ENCODE results near the gene CD8B2.
"Not testable (repeated sequence)": the region's sequence is repeated elsewhere in the genome, so short reads cannot be mapped to it uniquely, and the experiment has no call there.

CD8B2 gene

DNA sequence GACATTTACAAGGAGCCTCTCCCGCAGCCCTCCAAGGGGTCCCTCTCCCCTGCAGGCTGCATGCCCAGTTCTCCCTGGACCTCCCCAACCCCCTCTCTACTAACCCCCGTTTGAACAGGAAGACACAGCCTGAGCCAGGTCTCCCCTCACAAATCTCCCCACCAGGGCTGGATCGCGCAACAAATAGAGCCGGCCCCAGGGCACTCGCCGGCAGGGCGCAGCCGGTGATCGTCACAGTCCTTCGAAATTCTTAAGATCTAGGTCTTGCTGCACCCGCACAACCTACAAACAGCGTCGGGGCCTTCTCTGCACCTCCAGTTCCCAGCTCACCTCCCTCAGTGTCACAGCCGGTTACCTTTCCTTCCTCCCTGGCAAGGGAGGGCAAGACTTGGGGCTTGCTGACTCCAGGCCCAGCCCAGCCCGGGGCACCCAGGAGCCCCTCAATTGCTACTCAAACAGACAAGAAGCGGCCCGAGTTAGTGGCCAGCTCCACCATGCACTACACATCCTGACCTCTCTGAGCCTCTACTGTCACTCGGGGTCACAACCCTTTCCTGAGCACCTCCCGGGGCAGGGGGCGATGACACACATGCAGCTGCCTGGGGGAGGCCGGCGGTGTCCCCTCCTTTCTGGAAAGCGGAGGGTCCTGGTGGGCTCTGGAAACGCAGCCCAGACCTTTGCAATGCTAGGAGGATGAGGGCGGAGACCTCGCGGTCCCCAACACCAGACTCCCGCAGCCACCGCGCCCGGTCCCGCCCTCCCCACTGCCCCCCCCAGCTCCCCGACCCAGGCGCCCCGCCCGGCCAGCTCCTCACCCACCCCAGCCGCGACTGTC is at the start of gene CD8B2:
TSS of gene CD8B2 (plus strand) at position 814 of the 835 bp plus-strand sequence. CDS start 63 bp downstream, outside the sequence.
- DNase-seq: not testable (repeated sequence)

DNA sequence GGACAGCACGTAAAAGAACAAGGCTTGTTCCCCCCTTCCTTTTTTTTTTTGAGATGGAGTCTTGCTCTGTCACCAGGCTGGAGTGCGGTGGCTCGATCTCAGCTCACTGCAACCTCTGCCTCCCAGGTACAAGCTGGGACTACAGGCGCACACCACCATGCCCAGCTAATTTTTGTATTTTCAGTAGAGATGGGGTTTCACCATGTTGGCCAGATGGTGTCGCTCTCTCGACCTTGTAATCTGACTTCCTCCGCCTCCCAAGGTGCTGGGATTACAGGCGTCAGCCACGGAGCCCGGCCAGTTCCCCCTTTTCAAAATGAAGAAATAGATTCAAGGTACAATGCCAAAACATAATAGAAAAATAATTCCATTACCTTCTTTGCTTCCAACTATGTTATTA is 25.3 kb upstream of the CD8B2 start:
- not testable (repeated sequence) for DNase-seq

GRCh38 chr2:106467516-106467915 is 19.6 kb upstream of the CD8B2 start:
- not testable (repeated sequence) for DNase-seq

DNA sequence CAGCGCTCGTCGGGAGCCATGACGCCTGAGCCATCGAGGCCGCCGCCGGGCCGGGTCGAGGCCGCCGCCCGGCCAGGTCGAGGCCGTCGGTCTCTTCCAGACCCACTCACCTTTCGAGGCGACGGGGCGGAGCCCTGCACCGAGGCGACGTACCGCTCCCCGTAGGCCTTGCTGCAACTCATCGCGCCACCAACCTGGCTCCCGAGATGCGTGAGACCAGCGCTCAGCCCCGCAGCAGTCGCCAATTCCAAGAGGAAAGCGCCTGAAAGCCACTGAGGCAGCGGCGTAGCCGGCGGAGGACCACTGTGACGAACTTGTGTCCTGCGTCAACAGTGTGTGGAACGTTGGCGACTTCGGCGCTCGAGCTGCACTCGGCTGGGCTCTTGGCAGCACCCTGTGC is 19.1 kb upstream of the CD8B2 start, which contains the start of gene RGPD3:
TSS of gene RGPD3 (minus strand) at position 307 of the 400 bp plus-strand sequence. CDS start at position 182, 125 bp downstream.
- not testable (repeated sequence) for DNase-seq

DNA sequence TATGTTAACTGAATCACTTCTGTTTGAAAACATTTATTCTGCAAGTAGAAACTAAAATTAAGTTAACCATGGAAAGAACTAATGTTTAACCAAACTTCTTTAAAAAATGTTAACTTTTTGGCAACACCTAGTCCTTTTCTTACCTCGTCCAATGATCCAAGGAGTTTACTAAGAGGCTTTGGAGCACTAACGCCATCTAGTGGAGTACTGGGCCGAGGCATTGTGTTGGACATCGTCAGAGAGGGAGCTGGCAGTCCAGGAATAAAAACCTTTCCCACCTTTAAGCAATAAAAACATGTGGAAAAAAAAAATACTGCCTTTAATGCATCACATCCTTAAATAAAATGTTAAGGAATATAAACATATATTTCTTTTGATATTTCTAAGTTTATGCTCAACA is 16.5 kb upstream of the CD8B2 start:
- DNase-seq: not testable (repeated sequence)

DNA sequence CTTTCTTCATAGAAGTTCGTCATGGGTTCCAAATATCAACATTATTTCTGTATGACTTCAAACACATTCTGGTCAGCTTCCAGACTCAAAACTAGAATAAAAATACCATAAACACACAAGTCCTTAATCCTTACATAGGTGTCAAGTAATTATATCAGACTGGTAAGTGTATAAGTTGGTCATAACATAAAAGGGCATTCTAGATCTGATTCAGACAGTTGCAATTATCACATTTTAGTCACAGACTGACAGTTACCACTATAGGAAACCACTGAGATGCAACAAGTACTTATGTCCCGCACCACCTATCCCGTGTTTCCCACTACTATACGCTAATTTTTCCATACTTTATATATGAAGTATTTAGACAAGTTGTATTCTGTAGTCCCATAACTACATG is 9.5 kb upstream of the CD8B2 start:
- not testable (repeated sequence) for DNase-seq

DNA sequence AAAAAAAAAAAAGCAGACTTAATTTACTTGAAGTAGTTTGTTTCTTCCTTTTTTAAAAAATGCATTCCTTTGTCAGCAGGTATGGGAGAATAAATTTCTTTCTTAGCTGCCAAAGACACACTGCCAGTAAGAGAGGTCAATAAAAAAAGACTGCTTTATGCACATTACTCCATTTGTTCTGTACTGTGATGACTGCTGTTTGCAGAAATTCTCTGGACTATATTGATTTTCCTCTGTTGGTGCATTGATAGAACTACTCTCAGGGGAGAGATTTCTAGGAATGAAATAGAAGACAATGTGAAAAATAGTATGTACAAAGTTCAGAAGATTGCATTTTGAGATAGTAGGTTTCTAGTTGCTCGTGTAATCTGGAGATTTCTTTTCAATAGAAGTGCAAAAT is 7.6 kb upstream of the CD8B2 start:
- not testable (repeated sequence) for DNase-seq

DNA sequence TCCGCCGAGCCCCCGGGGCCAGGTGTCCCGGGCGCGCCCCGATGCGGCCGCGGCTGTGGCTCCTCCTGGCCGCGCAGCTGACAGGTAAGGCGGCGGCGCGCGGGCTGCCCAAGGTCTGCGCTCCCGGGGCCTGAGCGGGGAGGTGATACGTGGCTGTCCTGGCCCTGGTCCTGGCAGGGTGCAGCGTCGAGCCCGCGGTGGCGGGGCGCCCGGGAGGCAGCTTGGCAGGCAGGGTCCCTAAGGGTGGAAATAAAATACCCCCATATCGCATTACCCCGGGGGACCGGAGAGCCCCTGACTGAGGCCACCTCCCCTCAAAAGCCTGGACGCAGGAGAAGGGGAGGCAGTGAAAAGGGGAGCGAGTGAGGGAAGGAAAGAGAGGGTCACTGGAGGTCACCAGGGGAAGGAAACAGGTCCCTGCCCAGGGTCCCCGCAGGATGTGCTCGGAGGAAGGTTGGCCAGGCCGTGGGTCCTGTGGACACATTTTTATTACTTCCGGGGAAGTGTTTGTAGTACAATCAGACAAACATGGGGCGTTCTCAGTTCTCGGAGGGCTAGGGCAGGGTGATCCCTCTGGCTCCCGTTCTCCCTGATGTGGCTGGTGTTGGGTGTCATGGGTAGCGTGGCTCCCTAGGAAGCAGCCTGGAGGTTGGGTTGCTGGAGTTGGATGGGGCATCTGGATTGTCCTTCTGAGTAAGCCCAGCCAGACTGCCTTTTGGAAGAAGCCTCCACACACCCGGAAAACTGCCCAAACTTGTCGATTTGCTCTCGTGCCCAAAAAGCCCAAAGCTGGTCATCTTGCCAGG is 425 bp downstream of the CD8B2 start:
- not testable (repeated sequence) for DNase-seq

DNA sequence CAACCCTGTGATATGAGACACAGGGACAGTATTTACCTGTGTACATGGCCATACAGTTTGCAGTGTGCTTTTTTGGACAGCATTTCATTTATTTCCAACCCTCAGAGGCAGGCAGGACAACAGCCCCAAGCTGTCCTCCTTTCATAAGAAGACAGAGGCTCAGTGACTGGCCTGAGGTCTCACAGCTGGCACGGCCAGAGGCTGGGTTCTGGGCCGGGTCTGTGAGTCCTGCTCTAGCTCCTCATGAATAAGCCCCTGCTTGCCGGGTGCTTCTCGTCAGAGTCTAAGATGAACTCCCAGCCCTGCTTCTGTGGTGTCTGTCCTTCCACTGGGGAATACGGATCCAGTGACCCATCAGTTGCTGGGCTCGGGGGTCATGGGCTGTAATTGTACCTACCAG is 2.5 kb downstream of the CD8B2 start:
- not testable (repeated sequence) for DNase-seq

- not testable (repeated sequence) for DNase-seq
Observed at GRCh38 chr2:106492399-106492798, 5.2 kb downstream of the CD8B2 start.

DNA sequence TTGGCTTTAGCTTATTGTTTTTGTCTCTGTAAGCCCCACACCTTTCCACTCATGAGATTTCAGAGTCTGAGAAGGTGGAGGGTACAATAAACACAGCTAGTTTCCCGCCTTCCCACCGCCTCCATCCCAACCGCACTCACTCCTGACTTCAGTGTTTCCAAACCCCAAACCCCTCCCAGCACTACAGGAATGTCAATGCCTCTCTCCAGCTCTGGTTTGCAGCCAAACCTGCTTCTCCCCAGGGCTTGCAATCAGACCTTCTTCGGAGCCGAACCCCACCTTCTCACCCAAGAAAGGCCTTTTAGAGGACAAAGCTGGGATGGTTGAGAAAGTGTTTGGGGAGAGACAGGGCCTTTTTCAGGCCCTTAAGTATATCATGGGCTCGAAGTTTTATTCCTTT is 5.7 kb downstream of the CD8B2 start:
- not testable (repeated sequence) for DNase-seq

- DNase-seq: not testable (repeated sequence)
Observed at GRCh38 chr2:106498549-106498948, 11.4 kb downstream of the CD8B2 start.

- DNase-seq: not testable (repeated sequence)
Observed at GRCh38 chr2:106500350-106500749, 13.2 kb downstream of the CD8B2 start.

GRCh38 chr2:106502351-106502750 is 15.2 kb downstream of the CD8B2 start:
- not testable (repeated sequence) for DNase-seq

GRCh38 chr2:106504192-106504591 is 17.0 kb downstream of the CD8B2 start:
- not testable (repeated sequence) for DNase-seq

GRCh38 chr2:106504787-106505186 is 17.6 kb downstream of the CD8B2 start:
- DNase-seq: not testable (repeated sequence)

DNA sequence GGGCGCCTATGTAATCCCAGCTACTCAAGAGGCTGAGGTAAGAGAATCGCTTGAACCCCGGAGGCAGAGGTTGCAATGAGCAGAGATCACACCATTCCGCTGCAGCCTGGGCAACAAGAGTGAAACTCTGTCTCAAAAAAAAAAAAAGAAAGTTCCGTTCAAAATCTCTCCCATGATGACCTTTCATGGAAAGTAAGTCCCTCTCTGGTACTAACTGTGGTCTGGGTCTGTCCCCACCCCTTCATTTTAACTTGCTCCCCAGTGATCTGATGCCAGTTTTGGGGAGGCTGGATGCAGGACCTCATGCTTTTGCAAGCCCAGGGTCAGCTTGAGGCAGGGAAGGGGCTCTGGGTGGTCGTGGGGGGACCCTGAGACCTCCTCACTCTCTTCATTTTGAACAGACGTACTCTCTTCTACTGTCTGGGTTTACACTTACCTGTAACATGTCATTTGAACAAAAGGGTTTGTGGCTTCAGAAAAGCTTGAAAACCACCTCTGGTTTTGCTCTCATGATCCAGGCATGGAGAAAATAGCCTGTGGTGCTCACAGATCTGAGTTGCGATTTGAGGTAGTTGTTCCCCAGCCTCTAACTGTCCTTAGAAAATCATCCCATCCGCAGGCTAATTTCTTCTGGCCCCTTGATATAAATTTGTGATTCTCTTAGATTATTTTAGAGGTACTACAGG is 19.0 kb downstream of the CD8B2 start:
- DNase-seq: not testable (repeated sequence)

DNA sequence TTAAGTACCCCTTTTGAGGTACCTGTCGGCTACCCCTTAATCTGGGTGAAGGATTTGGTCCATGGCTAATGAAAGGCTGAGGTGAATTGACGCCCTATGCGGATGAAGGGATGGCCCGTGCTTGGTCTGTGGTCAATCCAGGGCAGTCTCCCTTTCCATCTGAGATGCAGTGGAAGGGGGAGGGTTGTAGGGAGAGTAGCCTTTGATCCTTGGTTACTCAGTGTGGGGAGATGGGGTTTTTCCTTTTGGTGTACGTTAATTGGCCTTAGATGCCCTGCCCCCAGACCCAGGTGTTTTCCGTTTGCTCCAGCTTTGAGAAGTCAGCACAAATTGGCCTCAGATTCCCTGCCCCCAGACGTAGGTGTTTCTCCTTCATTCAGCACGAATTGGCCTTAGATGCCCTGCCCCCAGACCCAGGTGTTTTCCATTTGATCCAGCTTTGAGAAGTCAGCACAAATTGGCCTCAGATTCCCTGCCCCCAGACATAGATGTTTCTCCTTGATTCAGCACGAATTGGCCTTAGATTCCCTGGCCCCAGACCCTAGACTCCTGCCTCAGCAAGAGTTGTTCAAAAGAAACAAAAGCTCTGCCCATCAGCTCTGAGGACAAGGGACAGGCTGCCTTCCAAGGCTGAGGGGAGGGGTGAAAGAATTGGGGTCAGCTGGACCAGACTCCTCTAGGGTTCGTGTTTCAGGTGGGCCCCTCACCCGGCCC is 21.7 kb downstream of the CD8B2 start:
- DNase-seq: not testable (repeated sequence)

- DNase-seq: not testable (repeated sequence)
Observed at GRCh38 chr2:106509374-106509770, 22.2 kb downstream of the CD8B2 start.

DNA sequence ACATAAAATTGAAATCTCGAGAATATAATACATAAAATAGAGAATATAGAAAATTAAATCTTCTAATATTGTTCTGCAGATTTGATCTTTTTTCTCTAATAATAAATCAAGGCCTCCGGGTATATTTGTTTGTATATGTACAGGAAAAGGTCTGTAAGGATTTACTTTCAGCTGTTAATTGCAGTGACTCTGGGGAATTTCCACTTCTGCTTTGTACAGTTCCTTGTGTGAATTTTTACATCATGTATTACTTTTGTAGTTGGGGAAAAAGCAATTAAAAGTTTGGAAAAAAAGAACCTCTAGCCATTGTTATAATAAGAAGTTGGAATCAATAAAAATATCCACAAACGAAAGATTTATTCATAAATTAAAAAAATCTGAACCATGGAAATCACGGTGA is 23.6 kb downstream of the CD8B2 start:
- not testable (repeated sequence) for DNase-seq

DNA sequence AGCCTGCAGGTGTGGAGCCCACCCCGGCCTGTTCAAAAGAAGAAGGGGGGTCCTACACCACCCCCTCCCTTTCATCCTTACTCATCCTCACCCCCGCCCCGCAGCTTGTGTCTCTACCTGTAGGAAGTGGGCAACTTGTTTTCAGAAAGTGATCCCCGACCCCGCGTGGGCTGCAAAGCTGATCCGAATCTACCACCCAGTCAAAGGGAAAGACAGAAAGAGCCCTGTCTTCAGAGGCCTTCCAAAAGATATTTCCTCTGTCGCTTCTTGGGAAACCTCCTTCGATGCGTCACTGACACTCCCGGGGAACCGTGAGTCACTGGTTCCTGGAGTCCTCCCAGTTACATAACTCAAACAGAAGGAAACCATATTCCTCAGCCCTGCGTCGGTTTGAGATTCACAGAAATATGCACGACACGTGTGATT is 24.3 kb downstream of the CD8B2 start:
- DNase-seq: not testable (repeated sequence)

DNA sequence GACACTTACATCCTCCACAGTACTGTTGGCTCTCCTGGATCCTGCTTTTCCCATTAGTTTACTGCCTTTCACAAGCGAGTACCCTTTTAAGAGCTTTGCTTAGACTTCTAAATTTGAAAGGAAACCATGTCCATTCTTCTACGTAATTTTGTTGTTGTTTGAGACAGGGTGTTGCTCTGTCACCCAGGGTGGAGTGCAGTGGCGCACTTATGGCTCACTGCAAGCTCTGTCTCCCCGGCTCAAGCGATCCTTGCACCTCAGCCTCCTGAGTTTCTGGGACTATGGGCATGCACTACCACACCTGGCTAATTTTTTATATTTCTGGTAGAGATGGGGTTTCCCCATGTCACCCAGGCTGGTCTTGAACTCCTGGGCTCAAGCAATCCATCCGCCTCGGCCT is 24.8 kb downstream of the CD8B2 start:
- DNase-seq: not testable (repeated sequence)
